HG03066 (cell line): ENCODE data around the gene RAB27B.
"Not testable (repeated sequence)": the region's sequence is repeated elsewhere in the genome, so short reads cannot be mapped to it uniquely, and the experiment has no call there.

Experiments
- ATAC-seq: cut with Tn5 transposase; IDR thresholded peaks from one replicate; pipeline ENCODE4 v1.9.1; 2021; ENCODE audit warnings: low read depth; ENCODE audit not compliant: unreplicated experiment

Gene RAB27B

GRCh38 chr18:54813977-54814565 lies 14.2 kb upstream of the RAB27B start:
- ATAC-seq, result no peak

GRCh38 chr18:54815086-54815485 lies 13.2 kb upstream of the RAB27B start:
- ATAC-seq, result no peak

- ATAC-seq, result not testable (repeated sequence)
Observed at GRCh38 chr18:54820785-54821275, 7.4 kb upstream of the RAB27B start.

- ATAC-seq, result no peak
Observed at GRCh38 chr18:54822872-54823845, 5.1 kb upstream of the RAB27B start.

- ATAC-seq, result no peak
Observed at GRCh38 chr18:54824761-54825160, 3.5 kb upstream of the RAB27B start.

- ATAC-seq, result no peak
Observed at GRCh38 chr18:54825601-54826344, 2.5 kb upstream of the RAB27B start.

- no peak for ATAC-seq
Observed at GRCh38 chr18:54828986-54829385, 709 bp downstream of the RAB27B start.

GRCh38 chr18:54829856-54830255 lies 1.6 kb downstream of the RAB27B start:
- ATAC-seq, result no peak

- ATAC-seq, result no peak
Observed at GRCh38 chr18:54830260-54830659, 2.0 kb downstream of the RAB27B start.

- no peak for ATAC-seq
Observed at GRCh38 chr18:54830866-54831265, 2.6 kb downstream of the RAB27B start.

- no peak for ATAC-seq
Observed at GRCh38 chr18:54835944-54836343, 7.7 kb downstream of the RAB27B start.

GRCh38 chr18:54843314-54843713 lies 15.0 kb downstream of the RAB27B start:
- ATAC-seq, result no peak

- no peak for ATAC-seq
Observed at GRCh38 chr18:54845787-54846186, 17.5 kb downstream of the RAB27B start.

- ATAC-seq, result no peak
Observed at GRCh38 chr18:54848121-54848520, 19.8 kb downstream of the RAB27B start.

- no peak for ATAC-seq
Observed at GRCh38 chr18:54849683-54850082, 21.4 kb downstream of the RAB27B start.

GRCh38 chr18:54850598-54850997 lies 22.3 kb downstream of the RAB27B start:
- no peak for ATAC-seq

- no peak for ATAC-seq
Observed at GRCh38 chr18:54852780-54853675, 24.8 kb downstream of the RAB27B start.

- not testable (repeated sequence) for ATAC-seq
Observed at GRCh38 chr18:54855050-54855449, 26.8 kb downstream of the RAB27B start.

- no peak for ATAC-seq
Observed at GRCh38 chr18:54856105-54856646, 27.9 kb downstream of the RAB27B start.

- ATAC-seq, result no peak
Observed at GRCh38 chr18:54857499-54857898, 29.2 kb downstream of the RAB27B start.
